ENCODE data around the gene NOTO. TPM values are rescaled to one million over a fixed set of nuclear protein-coding genes. Genes with fewer than 3 reads are reported as not detected.

The NOTO gene
- total and polyA plus RNA-seq, 10 of the 15 experiments (the other 5 are each of a cell fraction or from before 2014, with no cell fraction given): not detected

GRCh38 chr2:73256618-73256922 lies 54.2 kb downstream of the NOTO start:
- RAD21 ChIA-PET (ENCODE audit: unreplicated experiment): no interaction called here
- DNase-seq (ENCODE audit: low read depth, low spot score) (no peak), ATAC-seq (no peak; the same call in 2 of the 3 replicates), FAIRE-seq (no peak)
- CTCF ChIA-PET: no interaction called here
- H3K4me3 ChIP-seq: no peak overlapping the region
- no peaks in the 10 kb centered on the region for H3K9me3 ChIP-seq (replicated peaks; ENCODE audit: control insufficient read depth, insufficient read depth, low read length)
- no peak overlapping the region for H3K27ac ChIP-seq (ENCODE audit: control insufficient read depth, insufficient read depth)
- H3K79me2 ChIP-seq (ENCODE audit: control insufficient read depth, insufficient read depth, low read length): no peaks in the 10 kb centered on the region
- SMC1A ChIA-PET (ENCODE audit: uncharacterized antibody, unreplicated experiment): no interaction called here
- WGBS (ENCODE audit: insufficient coverage, insufficient replicate concordance, low lambda C conversion rate, missing lambda C conversion rate): 0% methylated on average over 1 of the region's 1 CpG
- TF ChIP-seq RAD21 (IDR thresholded peaks at IDR 0.05; ENCODE audit: insufficient read depth, low read depth, low read length) (no peak), PML (IDR thresholded peaks at IDR 0.05; ENCODE audit: low read length) (0 out of 2 replicates have a peak, but pooled peaks have one; percentile 34)
- no peak overlapping the region for H3K9ac ChIP-seq (ENCODE audit: control insufficient read depth, insufficient read depth, low read length)
- H3K36me3 ChIP-seq (ENCODE audit: control insufficient read depth in 2 of 2, insufficient read depth in 2 of 2, low read length in 1 of 2): peaks cover 18 to 28% of the 10 kb centered on the region in 2 experiments
- in situ Hi-C loops (cut with MboI) (no loop called here), intact Hi-C loops (cut with micrococcal nuclease; ENCODE audit: unreplicated experiment) (loop anchor here (2.0 kb wide), 1 partner anchor 34 kb away; no protein-coding TSS in a partner anchor)
- no peak overlapping the region for H2AFZ ChIP-seq (ENCODE audit: control insufficient read depth, low read depth, low read length)
- no peak overlapping the region for H3K4me2 ChIP-seq (ENCODE audit: control insufficient read depth, insufficient read depth)
- POLR2A ChIA-PET: interaction anchor here (0.6 kb wide), 1 partner anchor 653 kb away, joined by 3 read pairs; no protein-coding TSS in a partner anchor
- BruUV-seq (replicated peaks): no TSS peak
- no peaks in the 10 kb centered on the region for H3K27me3 ChIP-seq (replicated peaks in 1 of 2; ENCODE audit: control insufficient read depth in 2 of 2, insufficient read depth in 2 of 2, low read length in 1 of 2)
- no peaks in the 10 kb centered on the region for H3K4me1 ChIP-seq (ENCODE audit: control insufficient read depth, insufficient read depth, low read length)
- H4K20me1 ChIP-seq (ENCODE audit: control insufficient read depth, insufficient read depth): no peaks in the 10 kb centered on the region

DNA sequence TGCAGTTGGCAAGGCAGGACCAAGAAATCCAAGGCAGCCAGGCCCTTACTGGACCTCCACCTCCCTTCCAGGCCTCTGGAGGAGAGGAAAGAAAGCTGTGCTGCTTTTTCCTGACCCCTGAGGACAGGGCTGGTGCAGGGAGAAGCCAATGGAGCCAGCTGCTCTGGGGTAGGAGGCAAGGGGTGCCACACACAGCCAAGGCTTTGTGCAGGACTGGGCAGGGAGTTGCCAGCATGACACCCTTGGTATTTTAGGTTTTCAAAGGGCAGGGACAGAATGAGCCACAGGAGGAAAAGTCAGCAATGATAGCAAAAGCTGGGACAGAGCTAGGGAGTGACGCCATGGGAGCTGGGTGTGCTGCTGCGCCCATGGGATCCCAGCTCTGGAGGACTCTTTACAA lies 54.6 kb downstream of the NOTO start:
- ChIA-PET CTCF (interaction anchor here (0.9 to 1.8 kb wide), 2 partner anchors 32 to 34 kb away, joined by 3 to 4 read pairs; no protein-coding TSS in a partner anchor), SMC1A (ENCODE audit: uncharacterized antibody, unreplicated experiment) (interaction anchor here (1.2 kb wide), 1 partner anchor 33 kb away, joined by 3 read pairs; no protein-coding TSS in a partner anchor), RAD21 (ENCODE audit: unreplicated experiment) (no interaction called here), POLR2A (interaction anchor here (0.6 kb wide), 1 partner anchor 653 kb away, joined by 3 read pairs; no protein-coding TSS in a partner anchor)
- DNase-seq (ENCODE audit: low read depth, low spot score) (no peak), FAIRE-seq (no peak), ATAC-seq (no peak)
- in situ Hi-C loops (cut with MboI) (no loop called here), intact Hi-C loops (cut with micrococcal nuclease; ENCODE audit: unreplicated experiment) (loop anchor here (2.0 kb wide), 1 partner anchor 34 kb away; no protein-coding TSS in a partner anchor)
- Histone ChIP-seq H3K36me3 (ENCODE audit: control insufficient read depth in 2 of 2, insufficient read depth in 2 of 2, low read length in 1 of 2) (peaks cover 18 to 28% of the 10 kb centered on the region in 2 experiments), H3K9ac (ENCODE audit: control insufficient read depth, insufficient read depth, low read length) (no peak overlapping the region), H3K27me3 (replicated peaks in 1 of 2; ENCODE audit: control insufficient read depth in 2 of 2, insufficient read depth in 2 of 2, low read length in 1 of 2) (no peaks in the 10 kb centered on the region), H3K4me2 (ENCODE audit: control insufficient read depth, insufficient read depth) (no peak overlapping the region), H4K20me1 (ENCODE audit: control insufficient read depth, insufficient read depth) (no peaks in the 10 kb centered on the region), H3K9me3 (replicated peaks; ENCODE audit: control insufficient read depth, insufficient read depth, low read length) (no peaks in the 10 kb centered on the region), H3K79me2 (ENCODE audit: control insufficient read depth, insufficient read depth, low read length) (no peaks in the 10 kb centered on the region), H2AFZ (ENCODE audit: control insufficient read depth, low read depth, low read length) (no peak overlapping the region), H3K4me3 (no peak overlapping the region), H3K4me1 (ENCODE audit: control insufficient read depth, insufficient read depth, low read length) (no peaks in the 10 kb centered on the region), H3K27ac (ENCODE audit: control insufficient read depth, insufficient read depth) (no peak overlapping the region)
- 88% methylated on average over 2 of the region's 2 CpGs for whole genome bisulfite sequencing (ENCODE audit: insufficient coverage, insufficient replicate concordance, low lambda C conversion rate, missing lambda C conversion rate)
- BruUV-seq (replicated peaks): no TSS peak
- TF ChIP-seq RB1 (IDR thresholded peaks at IDR 0.05; ENCODE audit: borderline replicate concordance): no peak
- TF ChIP-seq EP300 (IDR thresholded peaks at IDR 0.05; ENCODE audit: borderline replicate concordance in 1 of 2, control insufficient read depth in 1 of 2, low read depth in 2 of 2, low read length in 2 of 2): no peak
- TF ChIP-seq NR2C1 (IDR thresholded peaks at IDR 0.05): no peak
- no peak for TF ChIP-seq ZNF207 (IDR thresholded peaks at IDR 0.05; ENCODE audit: borderline replicate concordance)
- no peak for TF ChIP-seq CBX3 (IDR thresholded peaks at IDR 0.05; ENCODE audit: borderline replicate concordance, low read depth)
- TF ChIP-seq SMAD1 (IDR thresholded peaks at IDR 0.05; ENCODE audit: low read depth, partially characterized antibody): no peak
- no peak for TF ChIP-seq NFYA (IDR thresholded peaks at IDR 0.05; ENCODE audit: borderline replicate concordance, low read depth, low read length)
- no peak for TF ChIP-seq BHLHE40 (IDR thresholded peaks at IDR 0.05; ENCODE audit: borderline replicate concordance in 1 of 2, low read depth in 2 of 2, low read length in 1 of 2)
- no peak for TF ChIP-seq TARDBP (IDR thresholded peaks at IDR 0.05; ENCODE audit: borderline replicate concordance)
- TF ChIP-seq, protein P1, sequence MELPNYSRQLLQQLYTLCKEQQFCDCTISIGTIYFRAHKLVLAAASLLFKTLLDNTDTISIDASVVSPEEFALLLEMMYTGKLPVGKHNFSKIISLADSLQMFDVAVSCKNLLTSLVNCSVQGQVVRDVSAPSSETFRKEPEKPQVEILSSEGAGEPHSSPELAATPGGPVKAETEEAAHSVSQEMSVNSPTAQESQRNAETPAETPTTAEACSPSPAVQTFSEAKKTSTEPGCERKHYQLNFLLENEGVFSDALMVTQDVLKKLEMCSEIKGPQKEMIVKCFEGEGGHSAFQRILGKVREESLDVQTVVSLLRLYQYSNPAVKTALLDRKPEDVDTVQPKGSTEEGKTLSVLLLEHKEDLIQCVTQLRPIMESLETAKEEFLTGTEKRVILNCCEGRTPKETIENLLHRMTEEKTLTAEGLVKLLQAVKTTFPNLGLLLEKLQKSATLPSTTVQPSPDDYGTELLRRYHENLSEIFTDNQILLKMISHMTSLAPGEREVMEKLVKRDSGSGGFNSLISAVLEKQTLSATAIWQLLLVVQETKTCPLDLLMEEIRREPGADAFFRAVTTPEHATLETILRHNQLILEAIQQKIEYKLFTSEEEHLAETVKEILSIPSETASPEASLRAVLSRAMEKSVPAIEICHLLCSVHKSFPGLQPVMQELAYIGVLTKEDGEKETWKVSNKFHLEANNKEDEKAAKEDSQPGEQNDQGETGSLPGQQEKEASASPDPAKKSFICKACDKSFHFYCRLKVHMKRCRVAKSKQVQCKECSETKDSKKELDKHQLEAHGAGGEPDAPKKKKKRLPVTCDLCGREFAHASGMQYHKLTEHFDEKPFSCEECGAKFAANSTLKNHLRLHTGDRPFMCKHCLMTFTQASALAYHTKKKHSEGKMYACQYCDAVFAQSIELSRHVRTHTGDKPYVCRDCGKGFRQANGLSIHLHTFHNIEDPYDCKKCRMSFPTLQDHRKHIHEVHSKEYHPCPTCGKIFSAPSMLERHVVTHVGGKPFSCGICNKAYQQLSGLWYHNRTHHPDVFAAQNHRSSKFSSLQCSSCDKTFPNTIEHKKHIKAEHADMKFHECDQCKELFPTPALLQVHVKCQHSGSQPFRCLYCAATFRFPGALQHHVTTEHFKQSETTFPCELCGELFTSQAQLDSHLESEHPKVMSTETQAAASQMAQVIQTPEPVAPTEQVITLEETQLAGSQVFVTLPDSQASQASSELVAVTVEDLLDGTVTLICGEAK (IDR thresholded peaks at IDR 0.05; ENCODE audit: borderline replicate concordance): no peak
- no peak for TF ChIP-seq PAX5 (IDR thresholded peaks at IDR 0.05; ENCODE audit: borderline replicate concordance, low read depth, low read length)
- no peak for TF ChIP-seq JUNB (IDR thresholded peaks at IDR 0.05)
- TF ChIP-seq CHD2 (IDR thresholded peaks at IDR 0.05; ENCODE audit: borderline replicate concordance, low read depth, low read length): no peak

All from GM12878 (cell line).